Ishikawa (cell line): ENCODE measurements around the gene DET1.

ENCODE experiments used
- CREB1 ChIP-seq: IDR thresholded peaks from 2 replicates; pipeline ENCODE4 v1.6.1; 2012; ENCODE audit warnings: low read depth
- EP300 ChIP-seq: IDR thresholded peaks from 2 replicates; pipeline ENCODE4 v1.6.1; 2012; ENCODE audit warnings: borderline replicate concordance
- NFIC ChIP-seq: IDR thresholded peaks from 2 replicates; pipeline ENCODE4 v1.6.1; 2012
- RAD21 ChIP-seq: IDR thresholded peaks from 2 replicates; pipeline ENCODE4 v1.6.1; 2012; ENCODE audit warnings: low read depth
- TF ChIP-seq, protein P1 (sequence below): IDR thresholded peaks from 2 replicates; pipeline ENCODE4 v1.6.1; 2012; ENCODE audit warnings: low read depth, mild to moderate bottlenecking
- TF ChIP-seq, protein P2 (sequence below): IDR thresholded peaks from 2 replicates; pipeline ENCODE4 v1.6.1; 2012

GRCh38 chr15:88487178-88487795 lies 59.2 kb downstream of the DET1 start:
- TF ChIP-seq RAD21 (no peak), NFIC (no peak), CREB1 (no peak), EP300 (no peak)
- TF ChIP-seq, protein P1, sequence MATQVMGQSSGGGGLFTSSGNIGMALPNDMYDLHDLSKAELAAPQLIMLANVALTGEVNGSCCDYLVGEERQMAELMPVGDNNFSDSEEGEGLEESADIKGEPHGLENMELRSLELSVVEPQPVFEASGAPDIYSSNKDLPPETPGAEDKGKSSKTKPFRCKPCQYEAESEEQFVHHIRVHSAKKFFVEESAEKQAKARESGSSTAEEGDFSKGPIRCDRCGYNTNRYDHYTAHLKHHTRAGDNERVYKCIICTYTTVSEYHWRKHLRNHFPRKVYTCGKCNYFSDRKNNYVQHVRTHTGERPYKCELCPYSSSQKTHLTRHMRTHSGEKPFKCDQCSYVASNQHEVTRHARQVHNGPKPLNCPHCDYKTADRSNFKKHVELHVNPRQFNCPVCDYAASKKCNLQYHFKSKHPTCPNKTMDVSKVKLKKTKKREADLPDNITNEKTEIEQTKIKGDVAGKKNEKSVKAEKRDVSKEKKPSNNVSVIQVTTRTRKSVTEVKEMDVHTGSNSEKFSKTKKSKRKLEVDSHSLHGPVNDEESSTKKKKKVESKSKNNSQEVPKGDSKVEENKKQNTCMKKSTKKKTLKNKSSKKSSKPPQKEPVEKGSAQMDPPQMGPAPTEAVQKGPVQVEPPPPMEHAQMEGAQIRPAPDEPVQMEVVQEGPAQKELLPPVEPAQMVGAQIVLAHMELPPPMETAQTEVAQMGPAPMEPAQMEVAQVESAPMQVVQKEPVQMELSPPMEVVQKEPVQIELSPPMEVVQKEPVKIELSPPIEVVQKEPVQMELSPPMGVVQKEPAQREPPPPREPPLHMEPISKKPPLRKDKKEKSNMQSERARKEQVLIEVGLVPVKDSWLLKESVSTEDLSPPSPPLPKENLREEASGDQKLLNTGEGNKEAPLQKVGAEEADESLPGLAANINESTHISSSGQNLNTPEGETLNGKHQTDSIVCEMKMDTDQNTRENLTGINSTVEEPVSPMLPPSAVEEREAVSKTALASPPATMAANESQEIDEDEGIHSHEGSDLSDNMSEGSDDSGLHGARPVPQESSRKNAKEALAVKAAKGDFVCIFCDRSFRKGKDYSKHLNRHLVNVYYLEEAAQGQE: no peak
- TF ChIP-seq, protein P2, sequence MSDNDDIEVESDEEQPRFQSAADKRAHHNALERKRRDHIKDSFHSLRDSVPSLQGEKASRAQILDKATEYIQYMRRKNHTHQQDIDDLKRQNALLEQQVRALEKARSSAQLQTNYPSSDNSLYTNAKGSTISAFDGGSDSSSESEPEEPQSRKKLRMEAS: no peak
